H1 (cell line): ENCODE measurements around the gene PDE4B. TPM values are rescaled to one million over a fixed set of nuclear protein-coding genes. Genes with fewer than 3 reads are reported as not detected.

Source experiments
- CTCF ChIA-PET: fragments of 300-600 bp; sonication (Branson Sonifier 250); formaldehyde crosslinking; loops from one replicate; lab custom pipeline; 2021; ENCODE audit not compliant: partially characterized antibody; lab: Charles Lee
- POLR2A ChIA-PET: fragments of 300-600 bp; sonication (Branson Sonifier 250); formaldehyde crosslinking; loops from one replicate; lab custom pipeline; 2021; ENCODE audit warnings: inconsistent platforms; ENCODE audit not compliant: partially characterized antibody; lab: Charles Lee
- DNase-seq, 2 experiments: peaks; one replicate each; pipeline versions ENCODE4 v3.0.0 to v3.0.0-alpha.2; 2010 to 2022; ENCODE audit warnings: low spot score in 2 of 2, low read depth in 1 of 2, mixed read lengths in 1 of 2
- FAIRE-seq: peaks from 2 replicates; lab custom pipeline; 2011; peaks lifted over from hg19 to GRCh38; lab: Jason Lieb, UNC
- H2AFZ ChIP-seq: 2 replicates; pipeline ENCODE4 v1.8.1; 2012; ENCODE audit warnings: low read length, inconsistent platforms
- H2AK5ac ChIP-seq: 2 replicates; pipeline ENCODE4 v1.6.1; 2013; ENCODE audit warnings: low read depth, low read length
- H2BK120ac ChIP-seq: replicated peaks from 2 replicates; pipeline ENCODE3; 2013; ENCODE audit warnings: low read depth, low read length, inconsistent platforms
- H2BK12ac ChIP-seq: 2 replicates; pipeline ENCODE4 v1.6.1; 2013; ENCODE audit warnings: low read depth, low read length
- H2BK15ac ChIP-seq: 2 replicates; pipeline ENCODE4 v1.6.1; 2013; ENCODE audit warnings: low read length
- H2BK20ac ChIP-seq: 2 replicates; pipeline ENCODE4 v1.6.1; 2013; ENCODE audit warnings: low read length
- H2BK5ac ChIP-seq: 2 replicates; pipeline ENCODE4 v1.6.1; 2013; ENCODE audit warnings: low read depth, low read length
- H3K14ac ChIP-seq: 2 replicates; pipeline ENCODE4 v1.6.1; 2013; ENCODE audit warnings: inconsistent platforms; ENCODE audit not compliant: insufficient read length
- H3K18ac ChIP-seq: 2 replicates; pipeline ENCODE4 v1.6.1; 2013; ENCODE audit warnings: low read length; ENCODE audit errors: extremely low read depth
- H3K23ac ChIP-seq: 2 replicates; pipeline ENCODE4 v1.6.1; 2013; ENCODE audit warnings: inconsistent platforms; ENCODE audit not compliant: insufficient read length
- H3K23me2 ChIP-seq: 2 replicates; pipeline ENCODE4 v1.6.1; 2013; ENCODE audit warnings: low read depth, low read length
- H3K27ac ChIP-seq: 2 replicates; pipeline ENCODE4 v1.6.1; 2011; ENCODE audit warnings: low read depth, low read length, inconsistent platforms
- H3K27me3 ChIP-seq, 4 experiments: replicated peaks in 1 of 4; 1 replicate in 1 of 4; 2 replicates in 3 of 4; pipeline versions ENCODE4 v1.6.1 to v1.8.1; 2011 to 2013; ENCODE audit warnings: low read length in 3 of 4, mild to moderate bottlenecking in 3 of 4, inconsistent platforms in 2 of 4, mixed read lengths in 2 of 4, moderate library complexity in 1 of 4; ENCODE audit not compliant: control insufficient read depth in 3 of 4, insufficient read depth in 3 of 4; ENCODE audit errors: extremely low read depth in 1 of 4
- H3K36me3 ChIP-seq, 4 experiments: 2 replicates each; pipeline versions ENCODE4 v1.6.1 to v1.8.1; 2011 to 2013; ENCODE audit warnings: mild to moderate bottlenecking in 4 of 4, low read length in 3 of 4, moderate library complexity in 2 of 4, control low read depth in 1 of 4, inconsistent platforms in 1 of 4; ENCODE audit not compliant: insufficient read depth in 4 of 4, control insufficient read depth in 2 of 4
- H3K4ac ChIP-seq: replicated peaks from 2 replicates; pipeline ENCODE3; 2013; ENCODE audit warnings: low read length, low read depth, mixed read lengths, inconsistent platforms; ENCODE audit not compliant: insufficient read length
- H3K4me1 ChIP-seq, 4 experiments: replicated peaks in 1 of 4; 1 replicate in 1 of 4; 2 replicates in 3 of 4; pipeline versions ENCODE4 v1.6.1 to v1.8.1; 2011 to 2013; ENCODE audit warnings: low read length in 3 of 4, inconsistent platforms in 2 of 4, mixed read lengths in 1 of 4; ENCODE audit not compliant: insufficient read depth in 4 of 4, control insufficient read depth in 3 of 4
- H3K4me2 ChIP-seq, 2 experiments: 2 replicates each; pipeline versions ENCODE4 v1.6.1 to v1.8.1; 2011 to 2013; ENCODE audit warnings: low read depth in 2 of 2, low read length in 2 of 2, control low read depth in 1 of 2, inconsistent platforms in 1 of 2, mild to moderate bottlenecking in 1 of 2; ENCODE audit not compliant: insufficient read depth in 1 of 2
- H3K4me3 ChIP-seq, 4 experiments: fragments of 200-600, 300-600 bp in 1 of 4; sonication (generic), shearing (Covaris generic), sonication (Bioruptor Twin) in 1 of 4; 2 replicates each; pipeline versions ENCODE4 v1.5.1 to v1.8.1; 2011 to 2016; ENCODE audit warnings: low read length in 4 of 4, low read depth in 3 of 4, control low read depth in 2 of 4, inconsistent platforms in 2 of 4, mild to moderate bottlenecking in 2 of 4, mixed read lengths in 1 of 4, moderate library complexity in 1 of 4; ENCODE audit not compliant: insufficient read depth in 2 of 4; ENCODE audit errors: extremely low read depth in 1 of 4
- H3K56ac ChIP-seq: replicated peaks from 2 replicates; pipeline ENCODE3; 2013; ENCODE audit warnings: low read depth, mild to moderate bottlenecking, mixed read lengths, low read length, inconsistent platforms; ENCODE audit not compliant: insufficient read length
- H3K79me1 ChIP-seq: 2 replicates; pipeline ENCODE4 v1.6.1; 2013; ENCODE audit warnings: low read depth, low read length, control low read depth
- H3K79me2 ChIP-seq, 2 experiments: 2 replicates each; pipeline versions ENCODE4 v1.6.1 to v1.8.1; 2012 to 2013; ENCODE audit warnings: low read length in 2 of 2, mild to moderate bottlenecking in 2 of 2, inconsistent platforms in 1 of 2; ENCODE audit not compliant: insufficient read depth in 2 of 2, control insufficient read depth in 1 of 2
- H3K9ac ChIP-seq, 4 experiments: replicated peaks in 1 of 4; 1 replicate in 1 of 4; 2 replicates in 3 of 4; pipeline versions ENCODE4 v1.6.1 to v1.8.1; 2011 to 2013; ENCODE audit warnings: low read depth in 3 of 4, low read length in 3 of 4, control low read depth in 2 of 4, mild to moderate bottlenecking in 2 of 4, moderate library complexity in 2 of 4, inconsistent platforms in 1 of 4; ENCODE audit errors: extremely low read depth in 1 of 4
- H3K9me3 ChIP-seq, 2 experiments: 2 replicates each; pipeline versions ENCODE4 v1.6.1 to v1.8.1; 2012 to 2013; ENCODE audit warnings: mild to moderate bottlenecking in 2 of 2, moderate library complexity in 2 of 2, control low read depth in 1 of 2, inconsistent platforms in 1 of 2, low read depth in 1 of 2, low read length in 1 of 2, mixed read lengths in 1 of 2; ENCODE audit not compliant: insufficient read depth in 2 of 2
- H4K20me1 ChIP-seq, 2 experiments: replicated peaks in 1 of 2; 2 replicates each; pipeline versions ENCODE3 to v1.8.1; 2011 to 2013; ENCODE audit warnings: inconsistent platforms in 2 of 2, low read length in 2 of 2, mild to moderate bottlenecking in 1 of 2; ENCODE audit not compliant: insufficient read depth in 2 of 2, control insufficient read depth in 1 of 2
- H4K5ac ChIP-seq: 2 replicates; pipeline ENCODE4 v1.6.1; 2013; ENCODE audit warnings: low read length, low read depth, mixed read lengths, inconsistent platforms; ENCODE audit not compliant: insufficient read length
- H4K8ac ChIP-seq: 2 replicates; pipeline ENCODE4 v1.8.0; 2013; ENCODE audit warnings: mild to moderate bottlenecking, moderate library complexity, low read length, inconsistent platforms; ENCODE audit not compliant: insufficient read depth; ENCODE audit errors: extremely low read depth
- H4K91ac ChIP-seq: replicated peaks from 2 replicates; pipeline ENCODE3; 2013; ENCODE audit warnings: low read length, mixed read lengths, inconsistent platforms; ENCODE audit not compliant: insufficient read length
- ATF2 ChIP-seq: IDR thresholded peaks from 2 replicates; pipeline ENCODE4 v1.6.1; 2012; ENCODE audit warnings: low read length, inconsistent platforms
- CHD1 ChIP-seq: IDR thresholded peaks from 2 replicates; pipeline ENCODE4 v1.6.1; 2012; ENCODE audit warnings: low read depth, low read length, improper control_type of control experiment
- FOSL1 ChIP-seq: IDR thresholded peaks from 2 replicates; pipeline ENCODE4 v1.6.1; 2011; ENCODE audit warnings: mild to moderate bottlenecking, low read depth, low read length, moderate library complexity; ENCODE audit not compliant: insufficient read depth
- JUND ChIP-seq: IDR thresholded peaks from 2 replicates; pipeline ENCODE4 v1.6.1; 2011; ENCODE audit warnings: mild to moderate bottlenecking, improper control_type of control experiment, low read length
- KDM5A ChIP-seq: fragments of 200-600 bp; IDR thresholded peaks from 2 replicates; pipeline ENCODE4 v1.7.1; 2012; ENCODE audit warnings: mild to moderate bottlenecking, low read length, inconsistent platforms, mixed read lengths
- NANOG ChIP-seq: IDR thresholded peaks from 2 replicates; pipeline ENCODE4 v1.6.1; 2011; ENCODE audit warnings: low read length, low read depth, mild to moderate bottlenecking, inconsistent platforms; ENCODE audit not compliant: insufficient read depth, poor library complexity, severe bottlenecking
- POLR2A ChIP-seq, 2 experiments: IDR thresholded peaks; 1 replicate in 1 of 2; 2 replicates in 1 of 2; pipeline ENCODE4 v1.6.1; 2011; ENCODE audit warnings: low read depth in 2 of 2, low read length in 2 of 2, mild to moderate bottlenecking in 2 of 2; ENCODE audit errors: control extremely low read depth in 1 of 2
- RFX5 ChIP-seq: IDR thresholded peaks from 2 replicates; pipeline ENCODE4 v1.6.1; 2011; ENCODE audit warnings: low read depth, low read length, improper control_type of control experiment, borderline replicate concordance
- SIN3A ChIP-seq, 2 experiments: IDR thresholded peaks in 1 of 2; conservative IDR thresholded peaks in 1 of 2; 2 replicates each; pipeline ENCODE4 v1.6.1; 2011 to 2012; ENCODE audit warnings: low read length in 2 of 2, improper control_type of control experiment in 1 of 2, low read depth in 1 of 2, mild to moderate bottlenecking in 1 of 2
- SIRT6 ChIP-seq: IDR thresholded peaks from one replicate; pipeline ENCODE4 v1.7.1; 2012; ENCODE audit warnings: low read length, inconsistent platforms
- SP4 ChIP-seq: IDR thresholded peaks from 2 replicates; pipeline ENCODE4 v1.6.1; 2012; ENCODE audit warnings: low read length, inconsistent platforms
- SUZ12 ChIP-seq: fragments of 200-600 bp; sonication (generic); IDR thresholded peaks from 2 replicates; pipeline ENCODE4 v1.6.1; 2012; ENCODE audit warnings: mild to moderate bottlenecking, inconsistent platforms, low read length, moderate library complexity, mixed read lengths
- TCF12 ChIP-seq: IDR thresholded peaks from 2 replicates; pipeline ENCODE4 v1.6.1; 2011; ENCODE audit warnings: low read depth, mild to moderate bottlenecking, low read length
- polyA plus RNA-seq, 7 experiments: library from polyadenylated mRNA; depleted of rRNA in 3 of 7; stranded (reverse) in 5 of 7; unstranded in 2 of 7; fragments of >200 nt in 5 of 7; fragments of 200-250 nt in 2 of 7; gene quantifications; 1 replicate in 5 of 7; 2 replicates in 1 of 7; 4 replicates in 1 of 7; pipeline versions ENCODE4 v1.2.1 to v1.2.3, GENCODE V29; 2011 to 2013; ENCODE audit warnings: missing spikeins in 2 of 7, mixed read lengths in 2 of 7
- total RNA-seq: library from RNA; stranded (reverse); fragmentation: NEBNext Ultra II Directional; extraction: Animal tissue kit (Norgen Biotek cat#: 25700); gene quantifications from 2 replicates; pipeline ENCODE4 v1.2.1, GENCODE V29; 2021
- TF ChIP-seq, protein P1 (sequence below): IDR thresholded peaks from 2 replicates; pipeline ENCODE4 v1.6.1; 2012; ENCODE audit warnings: inconsistent platforms

The PDE4B gene
- total and polyA plus RNA-seq, 2 of the 8 experiments (the other 6 are each of a cell fraction or from before 2014, with no cell fraction given) = 5.0 to 15.1 TPM

DNA sequence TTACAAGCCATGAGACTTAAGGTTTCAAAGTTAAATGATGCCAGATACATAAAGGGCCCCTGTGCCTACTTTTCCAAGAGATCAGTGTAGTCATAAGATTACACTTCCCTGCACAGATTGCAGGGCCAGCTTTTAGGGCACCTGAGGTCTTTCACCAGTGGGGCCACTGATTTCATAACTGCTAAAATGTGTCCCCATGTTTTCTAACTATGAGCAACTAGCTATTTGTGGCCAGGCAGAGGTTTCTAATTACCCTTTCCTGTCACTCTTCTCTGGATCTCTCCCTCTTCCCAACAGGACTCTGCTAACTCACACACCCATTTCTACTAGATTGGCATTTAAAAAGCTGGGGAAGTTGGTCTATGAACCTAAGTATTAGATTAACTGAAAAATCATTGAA is 534.2 kb downstream of the PDE4B start:
- Histone ChIP-seq H3K18ac (no peak overlapping the region), H2BK15ac (no peak overlapping the region), H2BK12ac (no peak overlapping the region), H4K5ac (no peak overlapping the region), H3K27me3 (peaks cover 0 to 1% (median 0%) of the 10 kb centered on the region in 4 experiments; a peak in 1 of 7 replicates), H3K36me3 (no peaks in the 10 kb centered on the region; a peak in 1 of 8 replicates), H2BK5ac (no peak overlapping the region), H3K23ac (no peak overlapping the region), H3K4me2 (no peak overlapping the region), H4K91ac (no peak overlapping the region), H3K27ac (no peak overlapping the region), H2BK120ac (no peak overlapping the region), H3K9me3 (no peaks in the 10 kb centered on the region), H3K4me3 (no peak overlapping the region), H3K56ac (no peak overlapping the region), H3K4me1 (peaks cover 0 to 2% (median under 1%) of the 10 kb centered on the region in 4 experiments; a peak in 2 of 7 replicates), H3K79me1 (no peaks in the 10 kb centered on the region), H3K79me2 (no peaks in the 10 kb centered on the region), H4K20me1 (no peaks in the 10 kb centered on the region), H3K23me2 (0 out of 2 replicates have a peak, but pooled peaks cover 2% of the 10 kb centered on the region), H4K8ac (no peak overlapping the region), H2AK5ac (no peak overlapping the region), H2BK20ac (no peak overlapping the region), H3K9ac (no peak overlapping the region), H3K4ac (no peak overlapping the region), H2AFZ (no peak overlapping the region), H3K14ac (no peak overlapping the region)
- DNase-seq (no peak), FAIRE-seq (no peak)
- ChIA-PET POLR2A (no interaction called here), CTCF (interaction anchor here (1.3 kb wide), 1 partner anchor 15 kb away, joined by 3 read pairs; no protein-coding TSS in a partner anchor)
- TF ChIP-seq SIN3A (conservative IDR thresholded peaks at IDR 0.05 in 1 of 2, IDR thresholded peaks at IDR 0.05 in 1 of 2; ENCODE audit: low read depth in 1 of 2, low read length in 2 of 2) (no peak), KDM5A (no peak), SUZ12 (no peak), TCF12 (no peak), FOSL1 (no peak), ATF2 (no peak), SIRT6 (no peak), NANOG (no peak), SP4 (no peak), CHD1 (no peak), JUND (no peak), POLR2A (IDR thresholded peaks at IDR 0.05; ENCODE audit: control extremely low read depth in 1 of 2, low read depth in 2 of 2, low read length in 2 of 2) (no peak), RFX5 (no peak)
- TF ChIP-seq, protein P1, sequence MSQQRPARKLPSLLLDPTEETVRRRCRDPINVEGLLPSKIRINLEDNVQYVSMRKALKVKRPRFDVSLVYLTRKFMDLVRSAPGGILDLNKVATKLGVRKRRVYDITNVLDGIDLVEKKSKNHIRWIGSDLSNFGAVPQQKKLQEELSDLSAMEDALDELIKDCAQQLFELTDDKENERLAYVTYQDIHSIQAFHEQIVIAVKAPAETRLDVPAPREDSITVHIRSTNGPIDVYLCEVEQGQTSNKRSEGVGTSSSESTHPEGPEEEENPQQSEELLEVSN = no peak
